MM.1S (cell line): ENCODE data around the gene RNF38.

ENCODE experiments used
- CTCF ChIP-seq: fragments of 300-600 bp; sonication (generic); IDR thresholded peaks from 2 replicates; pipeline ENCODE4 v1.5.1; 2016; ENCODE audit warnings: antibody characterized with exemption, low read length, mixed read lengths
- EZH2 ChIP-seq: fragments of 300-600 bp; sonication (generic); optimal IDR thresholded peaks from 2 replicates; pipeline ENCODE3; 2017; ENCODE audit warnings: low read depth, mild to moderate bottlenecking, antibody characterized with exemption, low read length, mixed read lengths
- EZH2phosphoT487 ChIP-seq: fragments of 300-600 bp; sonication (generic); IDR thresholded peaks from 2 replicates; pipeline ENCODE4 v1.6.1; 2018; ENCODE audit warnings: antibody characterized with exemption, low read length

GRCh38 chr9:36345103-36345846, 54.8 kb downstream of the RNF38 start:
- TF ChIP-seq EZH2 (no peak), CTCF (no peak), EZH2phosphoT487 (no peak)
